Liver (tissue), 9 donors: ENCODE data around the gene TP63. TPM values are rescaled to one million over a fixed set of nuclear protein-coding genes. Genes with fewer than 3 reads are reported as not detected.

Source experiments
- DNase-seq: peaks from one replicate; pipeline ENCODE4 v3.0.0-alpha.2; 2017; ENCODE audit warnings: low spot score
- H3K27ac ChIP-seq, 2 donors: one replicate each; pipeline ENCODE4 v1.7.0; 2013; ENCODE audit warnings: inconsistent platforms in 2 of 2, low read length in 2 of 2, control low read depth in 1 of 2, low read depth in 1 of 2, mild to moderate bottlenecking in 1 of 2
- H3K27me3 ChIP-seq, 4 donors: one replicate each; pipeline versions ENCODE4 v1.6.1 to v1.7.0; 2013; ENCODE audit warnings: low read length in 3 of 4, inconsistent platforms in 1 of 4, mild to moderate bottlenecking in 1 of 4, moderate library complexity in 1 of 4; ENCODE audit not compliant: control insufficient read depth in 4 of 4, insufficient read depth in 4 of 4
- H3K36me3 ChIP-seq, 4 donors: one replicate each; pipeline versions ENCODE4 v1.6.1 to v1.7.0; 2013; ENCODE audit warnings: low read length in 3 of 4, mild to moderate bottlenecking in 3 of 4, low read depth in 1 of 4, moderate library complexity in 1 of 4; ENCODE audit not compliant: control insufficient read depth in 4 of 4, insufficient read depth in 3 of 4
- H3K4me1 ChIP-seq, 4 donors: one replicate each; pipeline versions ENCODE4 v1.6.1 to v1.7.0; 2013; ENCODE audit warnings: low read length in 3 of 4, mild to moderate bottlenecking in 3 of 4, moderate library complexity in 1 of 4; ENCODE audit not compliant: control insufficient read depth in 4 of 4, insufficient read depth in 4 of 4
- H3K4me3 ChIP-seq, 3 donors: one replicate each; pipeline versions ENCODE4 v1.6.1 to v1.7.0; 2013; ENCODE audit warnings: low read length in 3 of 3, control low read depth in 1 of 3, low read depth in 1 of 3, mild to moderate bottlenecking in 1 of 3
- H3K9ac ChIP-seq, 2 donors: one replicate each; pipeline ENCODE4 v1.7.0; 2013; ENCODE audit warnings: low read length in 2 of 2, mild to moderate bottlenecking in 2 of 2, moderate library complexity in 2 of 2, control low read depth in 1 of 2, low read depth in 1 of 2
- H3K9me3 ChIP-seq, 4 donors: one replicate each; pipeline versions ENCODE4 v1.6.1 to v1.7.0; 2013; ENCODE audit warnings: low read length in 3 of 4; ENCODE audit not compliant: control insufficient read depth in 4 of 4
- EGR1 ChIP-seq, 2 donors: IDR thresholded peaks; 2 replicates each; pipeline ENCODE4 v1.6.1; 2016 to 2018; ENCODE audit warnings: antibody characterized with exemption in 2 of 2, low read depth in 2 of 2
- FOXA1 ChIP-seq: IDR thresholded peaks from 2 replicates; pipeline ENCODE4 v1.6.1; 2016; ENCODE audit warnings: antibody characterized with exemption
- FOXA2 ChIP-seq: IDR thresholded peaks from 2 replicates; pipeline ENCODE4 v1.6.1; 2016; ENCODE audit warnings: antibody characterized with exemption
- GABPA ChIP-seq, 2 donors: IDR thresholded peaks in 1 of 2; conservative IDR thresholded peaks in 1 of 2; 2 replicates each; pipeline ENCODE4 v1.6.1; 2016; ENCODE audit warnings: antibody characterized with exemption in 2 of 2, mild to moderate bottlenecking in 1 of 2, moderate library complexity in 1 of 2
- HNF4A ChIP-seq, 2 donors: conservative IDR thresholded peaks; 2 replicates each; pipeline ENCODE4 v1.6.1; 2016; ENCODE audit warnings: antibody characterized with exemption in 2 of 2, mild to moderate bottlenecking in 2 of 2
- HNF4G ChIP-seq: IDR thresholded peaks from 2 replicates; pipeline ENCODE4 v1.6.1; 2016; ENCODE audit warnings: antibody characterized with exemption
- JUND ChIP-seq, 2 donors: IDR thresholded peaks; 2 replicates each; pipeline ENCODE4 v1.6.1; 2016; ENCODE audit warnings: antibody characterized with exemption in 2 of 2
- NR2F2 ChIP-seq: IDR thresholded peaks from 2 replicates; pipeline ENCODE4 v1.6.1; 2016; ENCODE audit warnings: antibody characterized with exemption
- RAD21 ChIP-seq, 2 donors: IDR thresholded peaks; 2 replicates each; pipeline ENCODE4 v1.6.1; 2016; ENCODE audit warnings: antibody characterized with exemption in 2 of 2, mild to moderate bottlenecking in 2 of 2
- RXRA ChIP-seq, 2 donors: IDR thresholded peaks; 2 replicates each; pipeline ENCODE4 v1.6.1; 2017 to 2018; ENCODE audit warnings: antibody characterized with exemption in 2 of 2, mild to moderate bottlenecking in 1 of 2
- SP1 ChIP-seq: IDR thresholded peaks from 2 replicates; pipeline ENCODE4 v1.6.1; 2018; ENCODE audit warnings: antibody characterized with exemption, mild to moderate bottlenecking
- TAF1 ChIP-seq: conservative IDR thresholded peaks from 2 replicates; pipeline ENCODE4 v1.6.1; 2016; ENCODE audit warnings: antibody characterized with exemption, mild to moderate bottlenecking
- YY1 ChIP-seq: IDR thresholded peaks from 2 replicates; pipeline ENCODE4 v1.6.1; 2016; ENCODE audit warnings: antibody characterized with exemption, mild to moderate bottlenecking
- WGBS: extraction: QIAGEN DNeasy Blood & Tissue Kit; methylation state at CpG from one replicate; pipeline ENCODE4 v1.1.7; 2013; 5-methylcytosine and 5-hydroxymethylcytosine counted together
- polyA plus RNA-seq, 2 donors: library from polyadenylated mRNA; stranded (reverse) in 1 of 2; unstranded in 1 of 2; fragments of 200-250 nt in 1 of 2; fragments of >200 nt in 1 of 2; fragmentation: Nextera tagmentation in 1 of 2; extraction: Ambion mirVana in 1 of 2; gene quantifications; one replicate each; pipeline versions ENCODE4 v1.2.1 to v1.2.3, GENCODE V29; 2013 to 2015
- total RNA-seq, 2 donors: library from RNA; depleted of rRNA; stranded (reverse); fragments of >200 nt; gene quantifications; one replicate each; pipeline ENCODE4 v1.2.3, GENCODE V29; 2014
- TF ChIP-seq, protein P1 (sequence below): IDR thresholded peaks from 2 replicates; pipeline ENCODE4 v1.6.1; 2016; ENCODE audit warnings: antibody characterized with exemption
- TF ChIP-seq, protein P2 (sequence below): fragments of 150-350 bp; IDR thresholded peaks from 2 replicates; pipeline ENCODE4 v1.5.1; 2017; ENCODE audit warnings: improper control_type of control experiment, low read depth, low read length; ENCODE audit not compliant: missing input control
- TF ChIP-seq, protein P3 (sequence below): IDR thresholded peaks from 2 replicates; pipeline ENCODE4 v1.6.1; 2016; ENCODE audit warnings: antibody characterized with exemption
- TF ChIP-seq, protein P4 (sequence below): IDR thresholded peaks from 2 replicates; pipeline ENCODE4 v1.6.1; 2016; ENCODE audit warnings: antibody characterized with exemption
- donor health status: healthy.
- donor health status: healthy.
- donor health status: healthy.
- donor health status: healthy.
- donor health status: healthy.

The TP63 gene
- total and polyA plus RNA-seq, 4 donors, result under 0.01 to 0.08 (median 0.05) TPM; not detected in 1

DNA sequence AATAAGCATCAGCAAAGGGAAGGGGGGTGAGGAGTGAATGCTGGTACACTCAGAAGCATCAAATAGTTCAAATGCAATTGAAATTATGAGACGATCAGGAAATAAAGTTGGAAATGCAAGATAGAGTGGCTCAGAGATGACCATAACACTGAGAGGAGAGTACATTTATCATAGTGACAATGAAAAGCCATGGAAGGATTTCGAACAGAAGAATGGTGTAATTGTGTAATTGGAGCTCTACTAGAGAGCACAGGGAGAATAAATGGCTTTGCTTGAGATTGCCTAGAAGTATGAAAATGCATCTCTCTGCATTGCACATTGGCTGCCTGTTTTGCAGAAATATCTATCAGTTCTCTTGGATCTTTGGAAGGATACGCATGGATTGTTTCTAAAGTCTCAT lies 163.3 kb downstream of the TP63 start (continued):
- TF ChIP-seq, protein P1, sequence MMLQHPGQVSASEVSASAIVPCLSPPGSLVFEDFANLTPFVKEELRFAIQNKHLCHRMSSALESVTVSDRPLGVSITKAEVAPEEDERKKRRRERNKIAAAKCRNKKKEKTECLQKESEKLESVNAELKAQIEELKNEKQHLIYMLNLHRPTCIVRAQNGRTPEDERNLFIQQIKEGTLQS, result no peak
- TF ChIP-seq NR2F2 (no peak), JUND (IDR thresholded peaks at IDR 0.05) (no peak), FOXA1 (no peak), YY1 (no peak), FOXA2 (no peak), EGR1 (IDR thresholded peaks at IDR 0.05; ENCODE audit: low read depth in 2 of 2) (no peak)
- TF ChIP-seq, protein P2, sequence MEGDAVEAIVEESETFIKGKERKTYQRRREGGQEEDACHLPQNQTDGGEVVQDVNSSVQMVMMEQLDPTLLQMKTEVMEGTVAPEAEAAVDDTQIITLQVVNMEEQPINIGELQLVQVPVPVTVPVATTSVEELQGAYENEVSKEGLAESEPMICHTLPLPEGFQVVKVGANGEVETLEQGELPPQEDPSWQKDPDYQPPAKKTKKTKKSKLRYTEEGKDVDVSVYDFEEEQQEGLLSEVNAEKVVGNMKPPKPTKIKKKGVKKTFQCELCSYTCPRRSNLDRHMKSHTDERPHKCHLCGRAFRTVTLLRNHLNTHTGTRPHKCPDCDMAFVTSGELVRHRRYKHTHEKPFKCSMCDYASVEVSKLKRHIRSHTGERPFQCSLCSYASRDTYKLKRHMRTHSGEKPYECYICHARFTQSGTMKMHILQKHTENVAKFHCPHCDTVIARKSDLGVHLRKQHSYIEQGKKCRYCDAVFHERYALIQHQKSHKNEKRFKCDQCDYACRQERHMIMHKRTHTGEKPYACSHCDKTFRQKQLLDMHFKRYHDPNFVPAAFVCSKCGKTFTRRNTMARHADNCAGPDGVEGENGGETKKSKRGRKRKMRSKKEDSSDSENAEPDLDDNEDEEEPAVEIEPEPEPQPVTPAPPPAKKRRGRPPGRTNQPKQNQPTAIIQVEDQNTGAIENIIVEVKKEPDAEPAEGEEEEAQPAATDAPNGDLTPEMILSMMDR, result no peak

DNA sequence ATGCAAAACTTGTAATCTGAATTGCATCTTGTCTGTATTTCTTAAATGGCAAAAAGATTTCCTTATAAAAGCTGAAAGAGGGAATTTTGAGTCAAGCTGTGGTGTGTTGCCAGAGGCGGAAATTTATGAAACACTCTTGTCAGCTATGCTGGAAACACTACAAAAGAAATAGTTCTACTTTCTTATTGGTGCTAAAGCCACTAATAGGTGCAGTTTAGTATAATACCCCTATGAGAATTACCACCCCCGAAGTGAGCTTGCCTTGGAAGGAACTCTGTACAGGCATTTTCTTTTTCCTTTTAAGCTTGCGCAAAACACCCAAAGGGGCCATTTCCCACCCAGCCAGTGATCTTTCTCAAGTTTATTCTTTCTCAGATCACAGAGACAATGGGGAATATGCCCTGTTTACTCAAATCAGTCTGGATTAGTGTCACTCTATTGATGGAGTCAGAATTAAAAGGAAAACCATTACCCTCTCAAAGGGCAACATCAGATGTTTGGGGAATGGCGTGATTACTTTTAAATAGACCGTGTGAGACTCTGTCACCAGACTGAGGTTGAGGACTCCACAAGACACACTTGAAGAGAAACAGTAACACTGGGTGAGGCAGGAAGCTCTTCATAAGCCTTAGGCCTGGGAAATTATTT lies 166.0 kb downstream of the TP63 start:
- no peak for DNase-seq
- H3K9me3 ChIP-seq, result no peaks in the 10 kb centered on the region
- 90% methylated on average over 5 of the region's 5 CpGs for WGBS
- H3K27me3 ChIP-seq, result no peaks in the 10 kb centered on the region
- H3K27ac ChIP-seq, result no peak overlapping the region
- no peak overlapping the region for H3K9ac ChIP-seq
- H3K36me3 ChIP-seq, result no peaks in the 10 kb centered on the region
- TF ChIP-seq, protein P3, sequence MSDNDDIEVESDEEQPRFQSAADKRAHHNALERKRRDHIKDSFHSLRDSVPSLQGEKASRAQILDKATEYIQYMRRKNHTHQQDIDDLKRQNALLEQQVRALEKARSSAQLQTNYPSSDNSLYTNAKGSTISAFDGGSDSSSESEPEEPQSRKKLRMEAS, result no peak
- TF ChIP-seq, protein P1, result no peak
- no peak for TF ChIP-seq TAF1
- no peak for TF ChIP-seq SP1
- TF ChIP-seq FOXA1, result no peak
- TF ChIP-seq YY1, result no peak
- no peak for TF ChIP-seq NR2F2
- no peak for TF ChIP-seq RAD21 (IDR thresholded peaks at IDR 0.05)
- TF ChIP-seq GABPA (IDR thresholded peaks at IDR 0.05 in 1 of 2, conservative IDR thresholded peaks at IDR 0.05 in 1 of 2), result no peak
- TF ChIP-seq, protein P4, sequence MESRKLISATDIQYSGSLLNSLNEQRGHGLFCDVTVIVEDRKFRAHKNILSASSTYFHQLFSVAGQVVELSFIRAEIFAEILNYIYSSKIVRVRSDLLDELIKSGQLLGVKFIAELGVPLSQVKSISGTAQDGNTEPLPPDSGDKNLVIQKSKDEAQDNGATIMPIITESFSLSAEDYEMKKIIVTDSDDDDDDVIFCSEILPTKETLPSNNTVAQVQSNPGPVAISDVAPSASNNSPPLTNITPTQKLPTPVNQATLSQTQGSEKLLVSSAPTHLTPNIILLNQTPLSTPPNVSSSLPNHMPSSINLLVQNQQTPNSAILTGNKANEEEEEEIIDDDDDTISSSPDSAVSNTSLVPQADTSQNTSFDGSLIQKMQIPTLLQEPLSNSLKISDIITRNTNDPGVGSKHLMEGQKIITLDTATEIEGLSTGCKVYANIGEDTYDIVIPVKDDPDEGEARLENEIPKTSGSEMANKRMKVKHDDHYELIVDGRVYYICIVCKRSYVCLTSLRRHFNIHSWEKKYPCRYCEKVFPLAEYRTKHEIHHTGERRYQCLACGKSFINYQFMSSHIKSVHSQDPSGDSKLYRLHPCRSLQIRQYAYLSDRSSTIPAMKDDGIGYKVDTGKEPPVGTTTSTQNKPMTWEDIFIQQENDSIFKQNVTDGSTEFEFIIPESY, result no peak
- TF ChIP-seq HNF4G, result no peak
- TF ChIP-seq JUND (IDR thresholded peaks at IDR 0.05), result no peak
- no peak for TF ChIP-seq HNF4A (conservative IDR thresholded peaks at IDR 0.05)
- TF ChIP-seq EGR1 (IDR thresholded peaks at IDR 0.05; ENCODE audit: low read depth in 2 of 2), result no peak
- TF ChIP-seq, protein P2, result no peak
- no peak for TF ChIP-seq RXRA (IDR thresholded peaks at IDR 0.05)
- TF ChIP-seq FOXA2, result no peak
- no peaks in the 10 kb centered on the region for H3K4me1 ChIP-seq
- no peak overlapping the region for H3K4me3 ChIP-seq
